Psoas muscle (tissue), 8 donors: ENCODE measurements around the gene KCNN3. TPM values are rescaled to one million over a fixed set of nuclear protein-coding genes. Genes with fewer than 3 reads are reported as not detected.

Experiments
- ATAC-seq, 4 donors: fragments of 200-7000 bp; cut with Tn5 transposase; one replicate each; pipeline ENCODE4 v1.9.1; 2020; ENCODE audit warnings: moderate library complexity in 3 of 4, mild to moderate bottlenecking in 2 of 4
- DNase-seq, 2 donors: peaks; one replicate each; pipeline ENCODE4 v3.0.0-alpha.2; 2020
- H3K27ac ChIP-seq: fragments of 200-600 bp; one replicate; pipeline ENCODE4 v1.8.0; 2022
- H3K27me3 ChIP-seq, 3 donors: fragments of 200-600 bp in 1 of 3; one replicate each; pipeline versions ENCODE4 v1.6.1 to v1.8.0; 2013 to 2022; ENCODE audit warnings: low read length in 2 of 3, mild to moderate bottlenecking in 2 of 3, moderate library complexity in 1 of 3; ENCODE audit not compliant: insufficient read depth in 3 of 3
- H3K36me3 ChIP-seq, 2 donors: fragments of 200-600 bp in 1 of 2; one replicate each; pipeline versions ENCODE4 v1.6.1 to v1.8.0; 2013 to 2022; ENCODE audit warnings: low read depth in 1 of 2, mild to moderate bottlenecking in 1 of 2, moderate library complexity in 1 of 2; ENCODE audit not compliant: insufficient read depth in 1 of 2
- H3K4me1 ChIP-seq: fragments of 200-600 bp; one replicate; pipeline ENCODE4 v1.8.0; 2022
- H3K4me3 ChIP-seq: fragments of 200-600 bp; one replicate; pipeline ENCODE4 v1.8.0; 2022; ENCODE audit warnings: mild to moderate bottlenecking
- H3K9me3 ChIP-seq: fragments of 200-600 bp; one replicate; pipeline ENCODE4 v1.8.0; 2022
- CTCF ChIP-seq: fragments of 200-600 bp; IDR thresholded peaks from one replicate; pipeline ENCODE4 v1.8.0; 2022; ENCODE audit warnings: antibody characterized with exemption
- WGBS, 3 donors: extraction: QIAGEN DNeasy Blood & Tissue Kit; methylation state at CpG; one replicate each; pipeline versions ENCODE4 v1.1.6 to v1.1.7; 2013; 5-methylcytosine and 5-hydroxymethylcytosine counted together
- intact Hi-C, 2 donors: fragments of 100-400 bp; cut with DNase I; formaldehyde crosslinking; loops; one replicate each; pipeline versions ENCODE4 v1.11.0 to v1.14.2; 2022
- polyA plus RNA-seq, 3 donors: library from polyadenylated mRNA; stranded (reverse); fragments of 200-250 nt; gene quantifications; one replicate each; pipeline ENCODE4 v1.2.3, GENCODE V29; 2013
- total RNA-seq, 4 donors: library from RNA; stranded (reverse); fragmentation: NEBNext Ultra II Directional in 2 of 4; extraction: Animal tissue kit (Norgen Biotek cat#: 25700) in 2 of 4; gene quantifications; one replicate each; pipeline versions ENCODE4 v1.2.1 to v1.2.4, GENCODE V29; 2021 to 2023
- donor health status: healthy with polysubstance abuse.
- donor health status: DM: no; HTN: no; CAD: no; lungs with moderate emphysema.
- donor health status: Bipolar disorder and iron deficiency.
- donor health status: healthy.
- donor health status: DM: yes; HTN: yes; CAD: no.
- donor health status: DM: no; HTN: no; CAD: no.
- donor health status: DM: no; HTN: no; CAD: no.
- donor health status: DM: yes; HTN: yes; CAD: no.

KCNN3 gene
- total and polyA plus RNA-seq, 7 donors = 2.5 to 60.9 (median 11.8) TPM

- intact Hi-C loops = no loop called here
- TF ChIP-seq CTCF = no peak
- 65 to 78% (median 66%) methylated on average over 5 of the region's 5 CpGs for WGBS, 3 donors
Measured at GRCh38 chr1:154715385-154715784, 154.7 kb downstream of the KCNN3 start.

GRCh38 chr1:154714638-154715037 is 155.4 kb downstream of the KCNN3 start:
- TF ChIP-seq CTCF = no peak
- H3K9me3 ChIP-seq = no peaks in the 10 kb centered on the region
- intact Hi-C loops = no loop called here
- DNase-seq = no peak
- peaks cover 22% of the 10 kb centered on the region for H3K4me1 ChIP-seq
- H3K4me3 ChIP-seq = no peak overlapping the region
- H3K27ac ChIP-seq = peak overlapping the region; percentile 75
- peak; percentile 30 to 67 (median 54) for ATAC-seq
- H3K36me3 ChIP-seq = peaks cover 0 to 36% of the 10 kb centered on the region in 2 donors
- 76 to 90% (median 83%) methylated on average over 3 of the region's 3 CpGs for WGBS, 3 donors
- no peaks in the 10 kb centered on the region for H3K27me3 ChIP-seq

More at GRCh38 chr1:154715385-154715784, 154.7 kb downstream of the KCNN3 start:
- Histone ChIP-seq H3K4me3 (no peak overlapping the region), H3K36me3 (peaks cover 0 to 34% of the 10 kb centered on the region in 2 donors), H3K27me3 (no peaks in the 10 kb centered on the region), H3K9me3 (no peaks in the 10 kb centered on the region), H3K27ac (peak overlapping the region; percentile 75), H3K4me1 (peaks cover 22% of the 10 kb centered on the region)
- ATAC-seq (peak in 1 of 4 donors; percentile 30), DNase-seq (no peak)

- DNase-seq (no peak), ATAC-seq (peak in 3 of 4 donors; percentile 3 to 5 (median 3))
- H3K36me3 ChIP-seq = peaks cover 0 to 41% of the 10 kb centered on the region in 2 donors
- TF ChIP-seq CTCF = no peak
- intact Hi-C loops = no loop called here
- H3K4me3 ChIP-seq = no peak overlapping the region
- H3K27me3 ChIP-seq = no peaks in the 10 kb centered on the region
- no peak overlapping the region for H3K27ac ChIP-seq
- H3K9me3 ChIP-seq = no peaks in the 10 kb centered on the region
- peaks cover 22% of the 10 kb centered on the region for H3K4me1 ChIP-seq
- 74 to 83% (median 82%) methylated on average over 2 of the region's 2 CpGs for WGBS, 3 donors
Measured at GRCh38 chr1:154714052-154714623, 155.9 kb downstream of the KCNN3 start.

GRCh38 chr1:154713005-154713404 is 157.1 kb downstream of the KCNN3 start:
- TF ChIP-seq CTCF = no peak
- Histone ChIP-seq H3K4me1 (peaks cover 22% of the 10 kb centered on the region), H3K4me3 (no peak overlapping the region), H3K36me3 (peaks cover 0 to 42% of the 10 kb centered on the region in 2 donors), H3K27ac (no peak overlapping the region), H3K27me3 (no peaks in the 10 kb centered on the region), H3K9me3 (no peaks in the 10 kb centered on the region)
- no peak for ATAC-seq
- intact Hi-C loops = no loop called here
- 93 to 95% (median 94%) methylated on average over 11 of the region's 11 CpGs for WGBS, 3 donors
- DNase-seq = no peak
